ENCODE results near the gene SLC16A2. TPM values are rescaled to one million over a fixed set of nuclear protein-coding genes. Genes with fewer than 3 reads are reported as not detected.
A peak's percentile ranks its signal among the peaks of the same experiment; 100 is the strongest.

SLC16A2 gene
- total RNA-seq, 6 experiments from 2014 or later = 16.7 to 68.8 (median 53.4) TPM

GRCh38 chrX:74408304-74408703 lies 13.0 kb upstream of the SLC16A2 start:
- DNase-seq (no peak), ATAC-seq (no peak)
- Histone ChIP-seq H3K27me3 (no peaks in the 10 kb centered on the region), H3K36me3 (no peaks in the 10 kb centered on the region), H3K9me3 (no peaks in the 10 kb centered on the region), H3K4me3 (no peak overlapping the region), H3K4me1 (no peaks in the 10 kb centered on the region), H3K27ac (no peak overlapping the region)
- intact Hi-C loops (cut with DNase I) = no loop called here
- TF ChIP-seq POLR2A (IDR thresholded peaks at IDR 0.05) (no peak), CTCF (IDR thresholded peaks at IDR 0.05) (no peak)
- 54% methylated on average over 1 of the region's 1 CpG for WGBS (ENCODE audit: insufficient coverage, low coverage, low lambda C conversion rate, missing lambda C conversion rate)

GRCh38 chrX:74419864-74420195 lies 1.5 kb upstream of the SLC16A2 start:
- 45% methylated on average over 7 of the region's 20 CpGs for WGBS (ENCODE audit: insufficient coverage, low coverage, low lambda C conversion rate, missing lambda C conversion rate)

GRCh38 chrX:74420196-74421035 lies 877 bp upstream of the SLC16A2 start:
- H3K4me1 ChIP-seq = peaks cover 0 to 2% (median 0%) of the 10 kb centered on the region in 4 donors
- H3K4me3 ChIP-seq = peak overlapping the region; percentile 40 to 59 (median 55)
- WGBS (ENCODE audit: insufficient coverage, low coverage, low lambda C conversion rate, missing lambda C conversion rate) = 26% methylated on average over 5 of the region's 54 CpGs
- DNase-seq (peak; percentile 78 to 86 (median 86)), ATAC-seq (peak; percentile 74 to 88 (median 80))
- H3K9me3 ChIP-seq = no peaks in the 10 kb centered on the region
- H3K27me3 ChIP-seq = no peaks in the 10 kb centered on the region
- intact Hi-C loops (cut with DNase I) = no loop called here
- no peaks in the 10 kb centered on the region for H3K36me3 ChIP-seq
- peak; percentile 37 for TF ChIP-seq POLR2A (IDR thresholded peaks at IDR 0.05)
- no peak for TF ChIP-seq CTCF (IDR thresholded peaks at IDR 0.05)
- peak overlapping the region; percentile 38 to 81 (median 76) for H3K27ac ChIP-seq

More at GRCh38 chrX:74419864-74420195, 1.5 kb upstream of the SLC16A2 start:
- Histone ChIP-seq H3K27ac (peak overlapping the region in 1 of 3 donors; percentile 76), H3K36me3 (no peaks in the 10 kb centered on the region), H3K4me1 (no peaks in the 10 kb centered on the region), H3K27me3 (no peaks in the 10 kb centered on the region), H3K9me3 (no peaks in the 10 kb centered on the region), H3K4me3 (peak overlapping the region; percentile 40 to 59 (median 55))
- ATAC-seq = peak in 1 of 4 donors; percentile 1
- TF ChIP-seq CTCF (IDR thresholded peaks at IDR 0.05) = no peak
- no peak for TF ChIP-seq POLR2A (IDR thresholded peaks at IDR 0.05)
- DNase-seq = peak in 2 of 3 donors; percentile 26 to 49
- intact Hi-C loops (cut with DNase I) = no loop called here

GRCh38 chrX:74421740-74422352 lies 553 bp downstream of the SLC16A2 start:
- Histone ChIP-seq H3K27me3 (no peaks in the 10 kb centered on the region), H3K36me3 (no peaks in the 10 kb centered on the region), H3K4me3 (peak overlapping the region; percentile 40 to 59 (median 55)), H3K27ac (peak overlapping the region in 2 of 3 donors; percentile 31 to 62), H3K4me1 (peaks cover 0 to 6% (median 0%) of the 10 kb centered on the region in 4 donors), H3K9me3 (no peaks in the 10 kb centered on the region)
- DNase-seq (peak in 2 of 3 donors; percentile 53 to 54), ATAC-seq (peak in 1 of 4 donors; percentile 10)
- TF ChIP-seq CTCF (IDR thresholded peaks at IDR 0.05) (no peak), POLR2A (IDR thresholded peaks at IDR 0.05) (no peak)
- intact Hi-C loops (cut with DNase I) = no loop called here
- 27% methylated on average over 11 of the region's 46 CpGs for WGBS (ENCODE audit: insufficient coverage, low coverage, low lambda C conversion rate, missing lambda C conversion rate)

All from right lobe of liver (tissue), 6 donors.